Calu3 (cell line): ENCODE measurements around the gene AADACL4. TPM values are rescaled to one million over a fixed set of nuclear protein-coding genes. Genes with fewer than 3 reads are reported as not detected.
"Not testable (repeated sequence)": the region's sequence is repeated elsewhere in the genome, so short reads cannot be mapped to it uniquely, and the experiment has no call there.

Experiments used
- BruUV-seq: library from RNA; stranded (reverse); fragments of 400-500 nt; replicated peaks from 2 replicates; lab custom pipeline; 2021; lab: Mats Ljungman, UMichigan
- CTCF ChIA-PET: fragments of 300-600 bp; sonication (Branson Sonifier 250); formaldehyde crosslinking; loops from one replicate; lab custom pipeline; 2022; ENCODE audit warnings: antibody characterized with exemption; lab: Charles Lee
- DNase-seq: peaks from one replicate; pipeline ENCODE4 v3.0.0; 2022
- H3K27ac Mint-ChIP-seq: one replicate; pipeline ENCODE4 v1.8.0; 2022; ENCODE audit warnings: mixed read lengths; ENCODE audit not compliant: unreplicated experiment
- H3K27me3 Mint-ChIP-seq: one replicate; pipeline ENCODE4 v1.8.0; 2022; ENCODE audit warnings: mixed read lengths; ENCODE audit not compliant: unreplicated experiment
- H3K36me3 Mint-ChIP-seq: one replicate; pipeline ENCODE4 v1.8.0; 2022; ENCODE audit warnings: mild to moderate bottlenecking, moderate library complexity, mixed read lengths; ENCODE audit not compliant: insufficient read depth, unreplicated experiment
- H3K4me1 Mint-ChIP-seq: one replicate; pipeline ENCODE4 v1.8.0; 2022; ENCODE audit warnings: mild to moderate bottlenecking, low read depth, mixed read lengths; ENCODE audit not compliant: unreplicated experiment
- H3K4me3 Mint-ChIP-seq: one replicate; pipeline ENCODE4 v1.8.0; 2022; ENCODE audit warnings: mild to moderate bottlenecking, low read depth, moderate library complexity, mixed read lengths; ENCODE audit not compliant: unreplicated experiment
- H3K9me3 Mint-ChIP-seq: one replicate; pipeline ENCODE4 v1.8.0; 2022; ENCODE audit warnings: low read depth, mixed read lengths; ENCODE audit not compliant: unreplicated experiment
- intact Hi-C: fragments of 100-400 bp; cut with micrococcal nuclease; formaldehyde crosslinking; loops from one replicate; pipeline ENCODE4 v1.10.0; 2022; ENCODE audit not compliant: unreplicated experiment
- total RNA-seq: library from RNA; stranded (reverse); gene quantifications from 2 replicates; pipeline ENCODE4 v1.2.3, GENCODE V29; 2022
- TF ChIP-seq, protein P1 (sequence below): fragments of 200-600 bp; IDR thresholded peaks from one replicate; pipeline ENCODE4 v1.8.0; 2022; ENCODE audit warnings: antibody characterized with exemption; ENCODE audit not compliant: unreplicated experiment

Gene AADACL4
- total RNA-seq, 1 experiment from 2014 or later: not detected

DNA sequence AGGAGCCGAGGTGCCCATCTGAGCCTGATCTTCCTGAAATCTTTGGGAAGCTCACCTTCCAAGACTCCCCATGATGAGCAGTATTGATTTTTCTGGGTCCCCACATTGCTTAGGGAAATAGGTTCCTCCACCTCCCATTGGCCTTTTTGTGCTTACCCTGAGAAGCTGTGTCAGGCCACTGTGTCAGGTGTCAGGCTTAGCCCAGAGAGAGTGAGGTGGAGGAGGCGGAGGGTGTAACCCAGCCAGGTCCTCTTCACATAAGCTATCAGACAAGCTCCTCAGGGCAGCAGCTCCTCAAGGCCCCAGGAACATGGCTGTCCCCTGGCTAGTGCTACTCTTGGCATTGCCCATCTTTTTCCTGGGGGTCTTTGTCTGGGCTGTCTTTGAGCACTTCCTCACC lies 352 bp downstream of the AADACL4 start:
- CTCF ChIA-PET: interaction anchor here (0.5 to 0.6 kb wide), 2 partner anchors 244 to 245 kb away, joined by 3 to 4 read pairs; no protein-coding TSS in a partner anchor

DNA sequence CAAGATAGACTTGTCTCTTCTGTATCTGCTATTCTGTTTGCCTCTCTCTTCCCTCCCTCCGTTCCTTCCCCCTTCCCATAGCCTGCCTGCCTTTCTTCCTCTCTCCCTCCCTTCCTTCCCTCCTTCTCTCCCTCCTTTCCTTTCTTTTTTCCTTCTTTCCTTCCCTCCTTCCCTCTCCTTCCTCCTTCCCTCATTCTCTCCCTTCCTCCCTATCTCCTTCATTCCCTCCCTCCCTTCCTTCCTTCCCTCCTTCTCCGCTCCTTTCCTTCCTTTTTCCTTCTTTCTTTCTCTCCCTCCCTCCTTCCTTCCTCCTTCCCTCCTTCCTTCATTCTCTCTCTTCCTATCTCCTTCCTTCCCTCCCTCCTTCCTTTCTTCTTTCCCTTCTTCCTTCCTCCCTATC lies 944 bp downstream of the AADACL4 start:
- CTCF ChIA-PET: no interaction called here
- H3K36me3 Mint-ChIP-seq: no peaks in the 10 kb centered on the region

More for the DNA sequence above, 352 bp downstream of the AADACL4 start:
- Mint-ChIP-seq H3K9me3 (peaks cover 8% of the 10 kb centered on the region), H3K36me3 (no peaks in the 10 kb centered on the region), H3K4me3 (no peak overlapping the region), H3K4me1 (no peaks in the 10 kb centered on the region), H3K27me3 (peaks cover 26% of the 10 kb centered on the region), H3K27ac (no peak overlapping the region)
- DNase-seq: no peak
- TF ChIP-seq, protein P1, sequence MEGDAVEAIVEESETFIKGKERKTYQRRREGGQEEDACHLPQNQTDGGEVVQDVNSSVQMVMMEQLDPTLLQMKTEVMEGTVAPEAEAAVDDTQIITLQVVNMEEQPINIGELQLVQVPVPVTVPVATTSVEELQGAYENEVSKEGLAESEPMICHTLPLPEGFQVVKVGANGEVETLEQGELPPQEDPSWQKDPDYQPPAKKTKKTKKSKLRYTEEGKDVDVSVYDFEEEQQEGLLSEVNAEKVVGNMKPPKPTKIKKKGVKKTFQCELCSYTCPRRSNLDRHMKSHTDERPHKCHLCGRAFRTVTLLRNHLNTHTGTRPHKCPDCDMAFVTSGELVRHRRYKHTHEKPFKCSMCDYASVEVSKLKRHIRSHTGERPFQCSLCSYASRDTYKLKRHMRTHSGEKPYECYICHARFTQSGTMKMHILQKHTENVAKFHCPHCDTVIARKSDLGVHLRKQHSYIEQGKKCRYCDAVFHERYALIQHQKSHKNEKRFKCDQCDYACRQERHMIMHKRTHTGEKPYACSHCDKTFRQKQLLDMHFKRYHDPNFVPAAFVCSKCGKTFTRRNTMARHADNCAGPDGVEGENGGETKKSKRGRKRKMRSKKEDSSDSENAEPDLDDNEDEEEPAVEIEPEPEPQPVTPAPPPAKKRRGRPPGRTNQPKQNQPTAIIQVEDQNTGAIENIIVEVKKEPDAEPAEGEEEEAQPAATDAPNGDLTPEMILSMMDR: no peak
- intact Hi-C loops: no loop called here
- no TSS peak for BruUV-seq

DNA sequence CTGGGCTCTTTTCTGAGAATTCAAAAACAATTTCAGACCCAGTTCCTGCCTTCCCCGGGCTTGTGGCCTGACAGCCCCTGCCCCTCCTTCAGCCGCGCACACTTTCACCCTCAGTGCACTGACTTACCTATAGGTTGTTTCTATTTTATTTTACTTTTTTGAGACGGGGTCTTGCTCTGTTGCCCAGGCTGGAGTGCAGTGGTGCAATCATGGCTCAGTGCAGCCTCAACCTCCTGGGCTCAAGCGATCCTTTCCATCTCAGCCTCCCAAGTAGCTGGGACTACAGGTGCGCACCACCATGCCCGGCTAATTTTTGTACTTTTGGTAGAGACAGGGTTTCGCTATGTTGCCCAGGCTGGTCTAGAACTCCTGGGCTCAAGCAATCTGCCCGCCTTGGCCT lies 1.5 kb downstream of the AADACL4 start:
- H3K27ac Mint-ChIP-seq, H3K4me1 Mint-ChIP-seq, BruUV-seq, H3K9me3 Mint-ChIP-seq, intact Hi-C loops, H3K4me3 Mint-ChIP-seq, H3K36me3 Mint-ChIP-seq, CTCF ChIA-PET, DNase-seq: not testable (repeated sequence)
- H3K27me3 Mint-ChIP-seq: peaks cover 30% of the 10 kb centered on the region

More for the DNA sequence above, 944 bp downstream of the AADACL4 start:
- Mint-ChIP-seq H3K4me3 (no peak overlapping the region), H3K27ac (no peak overlapping the region), H3K4me1 (no peaks in the 10 kb centered on the region), H3K9me3 (peaks cover 8% of the 10 kb centered on the region), H3K27me3 (peaks cover 30% of the 10 kb centered on the region)
- no TSS peak for BruUV-seq
- no peak for DNase-seq
- TF ChIP-seq, protein P1: no peak
- intact Hi-C loops: no loop called here

DNA sequence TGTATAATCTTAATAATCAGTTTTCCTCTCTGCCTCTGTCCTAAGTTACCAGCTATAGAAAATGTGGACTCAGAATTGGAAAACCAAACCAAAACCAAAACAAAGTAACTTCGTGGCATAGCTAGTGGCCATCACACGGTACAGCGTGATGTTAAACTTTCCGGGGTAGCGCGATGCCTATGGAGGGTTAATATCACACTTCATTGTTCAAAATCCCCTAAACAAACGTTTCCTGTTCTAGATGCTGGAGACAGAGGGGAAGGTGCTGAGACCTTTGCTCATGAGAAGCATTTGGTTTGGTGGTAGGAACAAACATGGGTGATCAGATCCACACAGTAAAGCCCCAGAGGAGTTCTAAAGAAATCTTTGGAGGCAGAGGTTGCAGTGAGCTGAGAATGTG lies 4.9 kb downstream of the AADACL4 start:
- CTCF ChIA-PET: no interaction called here
- BruUV-seq: no TSS peak

DNA sequence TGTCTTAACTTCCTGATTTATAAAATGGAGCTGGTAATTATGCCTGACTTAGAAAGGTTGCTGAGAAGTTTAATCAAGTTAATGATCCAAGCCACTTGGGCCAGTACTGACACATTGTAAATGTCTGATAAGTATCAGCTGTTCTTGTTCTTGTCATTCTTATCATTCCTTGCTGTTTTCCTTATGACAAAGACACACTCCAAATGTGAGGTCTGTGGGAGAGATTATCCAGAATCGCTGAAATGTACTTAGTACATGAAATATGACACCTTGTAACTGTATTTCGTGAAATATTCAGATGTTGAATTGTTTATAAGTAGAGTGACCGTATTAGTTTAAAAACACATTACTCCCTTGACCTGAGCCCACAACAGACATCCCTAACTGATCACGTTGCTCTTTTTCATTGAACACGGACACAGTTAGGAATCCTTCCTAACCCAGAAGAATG lies 6.1 kb downstream of the AADACL4 start:
- intact Hi-C loops: no loop called here
- no peak for DNase-seq
- TF ChIP-seq, protein P1: no peak
- H3K36me3 Mint-ChIP-seq: no peaks in the 10 kb centered on the region
- BruUV-seq: no TSS peak
- no peak overlapping the region for H3K4me3 Mint-ChIP-seq
- H3K27ac Mint-ChIP-seq: no peak overlapping the region
- peaks cover 21% of the 10 kb centered on the region for H3K27me3 Mint-ChIP-seq
- peaks cover 7% of the 10 kb centered on the region for H3K4me1 Mint-ChIP-seq
- CTCF ChIA-PET: interaction anchor here (0.5 to 1.1 kb wide), 2 partner anchors 9 to 121 kb away, joined by 3 read pairs; no protein-coding TSS in a partner anchor
- H3K9me3 Mint-ChIP-seq: peaks cover 4% of the 10 kb centered on the region

More for the DNA sequence above, 4.9 kb downstream of the AADACL4 start:
- peaks cover 30% of the 10 kb centered on the region for H3K27me3 Mint-ChIP-seq
- H3K9me3 Mint-ChIP-seq: peaks cover 4% of the 10 kb centered on the region
- no peaks in the 10 kb centered on the region for H3K36me3 Mint-ChIP-seq
- intact Hi-C loops: no loop called here
- TF ChIP-seq, protein P1: no peak
- no peak overlapping the region for H3K27ac Mint-ChIP-seq
- no peak overlapping the region for H3K4me3 Mint-ChIP-seq
- DNase-seq: no peak
- H3K4me1 Mint-ChIP-seq: no peaks in the 10 kb centered on the region
